GM23338 (cell line): ENCODE results near the gene NHLRC3.

Experiments used
- CREB1 ChIP-seq: fragments of 250-450 bp; sonication (Bioruptor Pico); IDR thresholded peaks from 2 replicates; pipeline ENCODE4 v1.5.0; 2020; ENCODE audit warnings: low read depth, mild to moderate bottlenecking, moderate library complexity
- CTCF ChIP-seq, 2 experiments: fragments of 200-600 bp in 1 of 2; sonication (generic) in 1 of 2; conservative IDR thresholded peaks; 2 replicates each; pipeline versions ENCODE4 v1.5.1 to v1.6.1; 2016 to 2017; ENCODE audit warnings: antibody characterized with exemption in 2 of 2, low read depth in 2 of 2, mild to moderate bottlenecking in 2 of 2, moderate library complexity in 1 of 2
- ETS1 ChIP-seq: IDR thresholded peaks from 2 replicates; pipeline ENCODE4 v1.6.1; 2016; ENCODE audit warnings: antibody characterized with exemption
- EZH2 ChIP-seq: fragments of 200-600 bp; sonication (generic); IDR thresholded peaks from one replicate; pipeline ENCODE4 v1.8.0; 2017; ENCODE audit warnings: antibody characterized with exemption, mild to moderate bottlenecking, low read depth; ENCODE audit not compliant: unreplicated experiment
- EZH2phosphoT487 ChIP-seq: fragments of 200-600 bp; sonication (generic); IDR thresholded peaks from one replicate; pipeline ENCODE4 v1.8.1; 2018; ENCODE audit warnings: antibody characterized with exemption; ENCODE audit not compliant: unreplicated experiment
- JUNB ChIP-seq: IDR thresholded peaks from one replicate; pipeline ENCODE4 v1.6.1; 2016; ENCODE audit warnings: antibody characterized with exemption; ENCODE audit not compliant: unreplicated experiment
- NANOG ChIP-seq: IDR thresholded peaks from 2 replicates; pipeline ENCODE4 v1.6.1; 2016; ENCODE audit warnings: antibody characterized with exemption, borderline replicate concordance
- POLR2AphosphoS5 ChIP-seq: IDR thresholded peaks from 2 replicates; pipeline ENCODE4 v1.6.1; 2016; ENCODE audit warnings: antibody characterized with exemption, low read depth
- STAT1 ChIP-seq: IDR thresholded peaks from one replicate; pipeline ENCODE4 v1.6.1; 2016; ENCODE audit warnings: antibody characterized with exemption; ENCODE audit not compliant: unreplicated experiment

- TF ChIP-seq STAT1 (no peak), CTCF (conservative IDR thresholded peaks at IDR 0.05; ENCODE audit: low read depth in 2 of 2) (no peak), POLR2AphosphoS5 (no peak), CREB1 (CRISPR knock-in tag) (no peak), EZH2 (no peak), ETS1 (no peak), EZH2phosphoT487 (no peak), JUNB (no peak), NANOG (no peak)
Measured at GRCh38 chr13:39052944-39053343, 14.7 kb downstream of the NHLRC3 start.
